Calu3 (cell line): ENCODE results near the gene DQX1. TPM values are rescaled to one million over a fixed set of nuclear protein-coding genes. Genes with fewer than 3 reads are reported as not detected.

Source experiments
- BruUV-seq: library from RNA; stranded (reverse); fragments of 400-500 nt; replicated peaks from 2 replicates; lab custom pipeline; 2021; lab: Mats Ljungman, UMichigan
- CTCF ChIA-PET: fragments of 300-600 bp; sonication (Branson Sonifier 250); formaldehyde crosslinking; loops from one replicate; lab custom pipeline; 2022; ENCODE audit warnings: antibody characterized with exemption; lab: Charles Lee
- DNase-seq: peaks from one replicate; pipeline ENCODE4 v3.0.0; 2022
- H3K27ac Mint-ChIP-seq: one replicate; pipeline ENCODE4 v1.8.0; 2022; ENCODE audit warnings: mixed read lengths; ENCODE audit not compliant: unreplicated experiment
- H3K27me3 Mint-ChIP-seq: one replicate; pipeline ENCODE4 v1.8.0; 2022; ENCODE audit warnings: mixed read lengths; ENCODE audit not compliant: unreplicated experiment
- H3K36me3 Mint-ChIP-seq: one replicate; pipeline ENCODE4 v1.8.0; 2022; ENCODE audit warnings: mild to moderate bottlenecking, moderate library complexity, mixed read lengths; ENCODE audit not compliant: insufficient read depth, unreplicated experiment
- H3K4me1 Mint-ChIP-seq: one replicate; pipeline ENCODE4 v1.8.0; 2022; ENCODE audit warnings: mild to moderate bottlenecking, low read depth, mixed read lengths; ENCODE audit not compliant: unreplicated experiment
- H3K4me3 Mint-ChIP-seq: one replicate; pipeline ENCODE4 v1.8.0; 2022; ENCODE audit warnings: mild to moderate bottlenecking, low read depth, moderate library complexity, mixed read lengths; ENCODE audit not compliant: unreplicated experiment
- H3K9me3 Mint-ChIP-seq: one replicate; pipeline ENCODE4 v1.8.0; 2022; ENCODE audit warnings: low read depth, mixed read lengths; ENCODE audit not compliant: unreplicated experiment
- CTCF ChIP-seq: fragments of 200-600 bp; IDR thresholded peaks from one replicate; pipeline ENCODE4 v1.8.0; 2022; ENCODE audit warnings: antibody characterized with exemption; ENCODE audit not compliant: unreplicated experiment
- intact Hi-C: fragments of 100-400 bp; cut with micrococcal nuclease; formaldehyde crosslinking; loops from one replicate; pipeline ENCODE4 v1.10.0; 2022; ENCODE audit not compliant: unreplicated experiment
- total RNA-seq: library from RNA; stranded (reverse); gene quantifications from 2 replicates; pipeline ENCODE4 v1.2.3, GENCODE V29; 2022

The DQX1 gene
- total RNA-seq, 1 experiment from 2014 or later, result 0.14 TPM

DNA sequence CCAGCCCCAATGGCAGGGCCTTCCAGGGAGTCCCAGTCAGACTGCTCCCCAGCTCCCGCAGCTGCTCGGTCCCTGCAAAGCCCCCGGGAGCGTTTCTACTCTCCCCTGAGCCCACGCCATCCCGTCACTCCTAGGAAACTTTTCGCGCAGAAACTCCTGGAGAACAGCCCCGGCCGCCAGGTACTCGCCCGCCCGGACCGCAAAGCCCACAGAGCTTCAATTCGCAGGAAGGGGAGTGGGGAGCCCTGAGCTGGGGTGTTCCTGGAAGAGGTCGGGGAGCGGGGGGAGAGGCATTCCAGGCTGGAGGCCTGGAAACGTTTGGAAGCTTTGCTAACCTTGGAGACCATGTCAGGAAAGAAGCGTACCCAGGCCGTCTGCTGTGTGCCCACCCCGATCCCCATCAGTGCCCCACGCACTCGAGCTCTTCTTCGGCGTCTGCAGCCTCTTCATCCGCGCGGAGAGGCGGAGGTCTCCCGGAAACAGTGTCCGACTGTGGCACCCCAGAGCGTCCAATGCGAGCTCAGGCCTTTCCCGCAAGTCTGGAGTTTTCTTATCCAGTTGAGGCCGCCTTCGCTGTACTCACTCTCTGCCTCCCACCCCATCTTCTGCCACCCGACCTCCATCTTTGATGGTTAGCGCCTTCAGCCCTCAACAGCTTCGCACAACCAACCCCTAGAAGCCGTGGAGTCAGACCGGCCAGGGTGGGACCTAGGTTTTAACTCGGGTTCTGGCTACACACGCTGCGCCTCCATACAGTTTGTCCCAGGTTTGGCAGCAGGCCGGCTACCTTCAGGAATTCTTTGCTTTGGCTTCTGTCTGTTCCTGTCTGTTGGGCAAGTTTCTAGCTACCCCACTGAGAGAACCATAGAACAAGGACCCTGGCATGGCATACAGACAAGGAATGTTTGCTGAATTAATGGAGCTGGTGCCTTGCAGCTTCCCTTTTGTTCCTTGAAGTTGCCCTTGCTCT lies 22.2 kb downstream of the DQX1 start:
- no TSS peak for BruUV-seq
- Mint-ChIP-seq H3K4me1 (peaks cover 42% of the 10 kb centered on the region), H3K4me3 (peak overlapping the region; percentile 84), H3K27me3 (peaks cover 6% of the 10 kb centered on the region), H3K9me3 (no peaks in the 10 kb centered on the region), H3K36me3 (peaks cover 64% of the 10 kb centered on the region), H3K27ac (peak overlapping the region; percentile 27)
- intact Hi-C loops, result no loop called here
- no peak for DNase-seq
- TF ChIP-seq CTCF, result no peak
- CTCF ChIA-PET, result no interaction called here

DNA sequence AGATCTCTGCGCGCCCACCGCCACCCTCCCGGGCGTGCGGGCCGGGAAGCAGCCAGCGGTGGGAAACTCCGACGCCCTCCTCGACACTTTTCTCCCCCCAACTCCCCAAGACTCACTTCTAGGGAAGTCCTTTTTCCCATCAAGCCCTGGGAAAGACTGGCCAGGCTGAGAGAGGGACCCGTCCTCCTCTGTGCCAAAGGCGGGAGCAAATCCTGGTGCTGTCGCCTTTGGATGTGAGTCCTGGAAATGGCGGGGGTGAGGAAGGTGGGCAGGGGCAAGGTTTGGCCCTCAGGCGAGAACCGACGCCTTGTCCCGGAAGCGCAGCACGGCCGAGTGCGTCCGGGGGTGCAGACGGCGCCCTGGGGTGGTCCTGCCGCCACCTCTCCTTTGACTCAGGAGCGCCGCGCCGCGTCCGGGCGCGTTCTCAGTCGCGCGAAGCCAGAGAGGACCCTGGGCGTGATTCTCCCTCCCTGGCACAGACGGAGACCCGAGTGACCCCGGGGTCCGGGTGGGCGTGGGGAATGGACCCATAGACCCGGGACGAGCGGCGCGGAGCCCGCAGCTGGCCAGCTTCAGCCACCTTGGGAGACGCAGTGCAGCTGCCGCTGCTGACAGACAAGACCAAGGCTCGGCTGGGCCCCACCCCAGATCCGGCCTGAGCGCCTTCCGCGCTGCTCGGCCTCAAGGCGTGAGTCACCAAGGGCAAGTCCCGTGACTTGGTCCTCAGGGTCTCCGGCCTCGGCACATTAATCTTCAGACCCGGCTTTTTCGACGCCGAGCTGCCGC lies 23.1 kb downstream of the DQX1 start:
- H3K27me3 Mint-ChIP-seq, result peaks cover 12% of the 10 kb centered on the region

DNA sequence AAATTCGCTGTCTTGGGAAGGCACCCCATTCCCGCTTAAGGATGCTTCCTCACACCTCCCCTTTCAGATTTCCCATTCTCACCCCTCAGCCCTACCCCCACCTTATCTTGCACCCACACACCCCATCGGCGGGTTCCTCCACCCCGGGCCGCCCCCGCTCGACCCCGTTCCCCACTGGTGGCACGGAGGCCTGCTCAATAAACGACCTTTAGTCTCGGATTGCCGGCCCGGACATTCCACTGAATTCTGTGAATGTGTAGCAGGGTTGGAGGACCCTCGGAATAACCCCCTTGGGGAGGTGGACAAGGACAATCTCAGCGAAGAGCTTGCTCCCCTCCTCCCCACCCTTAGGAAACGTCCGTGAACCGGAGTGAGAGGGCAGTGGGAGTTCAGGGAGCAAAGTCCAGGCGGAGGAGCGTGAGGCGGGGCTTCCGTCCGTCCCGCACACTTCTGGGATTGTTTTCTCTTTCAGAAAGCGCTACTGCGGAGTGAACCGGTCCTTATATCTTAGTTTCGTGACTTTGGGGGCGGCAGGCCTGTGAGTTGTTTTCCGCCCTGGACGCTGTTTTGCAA lies 23.8 kb downstream of the DQX1 start:
- Mint-ChIP-seq H3K9me3 (no peaks in the 10 kb centered on the region), H3K4me1 (peaks cover 43% of the 10 kb centered on the region), H3K4me3 (peak overlapping the region; percentile 84), H3K27ac (peak overlapping the region; percentile 13), H3K36me3 (peaks cover 67% of the 10 kb centered on the region), H3K27me3 (peaks cover 15% of the 10 kb centered on the region)
- peak; percentile 35 for DNase-seq
- CTCF ChIA-PET, result no interaction called here
- intact Hi-C loops, result no loop called here
- BruUV-seq, result no TSS peak
- TF ChIP-seq CTCF, result no peak

More for the DNA sequence above, 23.1 kb downstream of the DQX1 start:
- Mint-ChIP-seq H3K36me3 (peaks cover 68% of the 10 kb centered on the region), H3K4me3 (peak overlapping the region; percentile 84), H3K9me3 (no peaks in the 10 kb centered on the region), H3K27ac (peak overlapping the region; percentile 27), H3K4me1 (peaks cover 43% of the 10 kb centered on the region)
- CTCF ChIA-PET, result no interaction called here
- no TSS peak for BruUV-seq
- peak; percentile 80 for DNase-seq
- TF ChIP-seq CTCF, result no peak
- intact Hi-C loops, result no loop called here
